Stimulated activated CD8-positive, alpha-beta memory T cell treated with anti-CD3 and anti-CD28 coated beads, Interleukin-15, amount 100 ng/mL, for 24 hours (primary cell): ENCODE data around the gene PPP1R9B.

Source experiments
- DNase-seq: peaks from one replicate; pipeline ENCODE4 v3.0.0-alpha.2; 2020; ENCODE audit warnings: low read depth

The PPP1R9B gene

GRCh38 chr17:50155115-50155819 is 4.8 kb upstream of the PPP1R9B start:
- no peak for DNase-seq

- DNase-seq, result no peak
Measured at GRCh38 chr17:50154604-50155003, 4.1 kb upstream of the PPP1R9B start.

GRCh38 chr17:50153650-50154575 is 3.4 kb upstream of the PPP1R9B start:
- no peak for DNase-seq

GRCh38 chr17:50152736-50153135 is 2.3 kb upstream of the PPP1R9B start:
- DNase-seq, result no peak

GRCh38 chr17:50151937-50152547 is 1.6 kb upstream of the PPP1R9B start:
- DNase-seq, result no peak

- no peak for DNase-seq
Measured at GRCh38 chr17:50151041-50151936, 812 bp upstream of the PPP1R9B start.

- DNase-seq, result no peak
Measured at GRCh38 chr17:50149417-50150353, 792 bp downstream of the PPP1R9B start.

GRCh38 chr17:50149091-50149416 is 1.4 kb downstream of the PPP1R9B start:
- DNase-seq, result no peak

- DNase-seq, result no peak
Measured at GRCh38 chr17:50148226-50149090, 2.0 kb downstream of the PPP1R9B start.

- DNase-seq, result no peak
Measured at GRCh38 chr17:50147841-50148225, 2.6 kb downstream of the PPP1R9B start.

- DNase-seq, result no peak
Measured at GRCh38 chr17:50146927-50147665, 3.4 kb downstream of the PPP1R9B start.

- no peak for DNase-seq
Measured at GRCh38 chr17:50146230-50146926, 4.1 kb downstream of the PPP1R9B start.

- no peak for DNase-seq
Measured at GRCh38 chr17:50145532-50146229, 4.8 kb downstream of the PPP1R9B start.

- DNase-seq, result no peak
Measured at GRCh38 chr17:50144845-50145531, 5.5 kb downstream of the PPP1R9B start.

GRCh38 chr17:50144355-50144754 is 6.1 kb downstream of the PPP1R9B start:
- DNase-seq, result no peak

- no peak for DNase-seq
Measured at GRCh38 chr17:50143461-50144176, 6.9 kb downstream of the PPP1R9B start.

GRCh38 chr17:50141745-50142110 is 8.7 kb downstream of the PPP1R9B start:
- no peak for DNase-seq
